ENCODE results near the gene NAA20. TPM values are rescaled to one million over a fixed set of nuclear protein-coding genes. Genes with fewer than 3 reads are reported as not detected.

NAA20 gene
- total and polyA plus RNA-seq, 2 of the 13 experiments (the other 11 are each of a cell fraction or from before 2014, with no cell fraction given) = 81.9 to 82.8 TPM

DNA sequence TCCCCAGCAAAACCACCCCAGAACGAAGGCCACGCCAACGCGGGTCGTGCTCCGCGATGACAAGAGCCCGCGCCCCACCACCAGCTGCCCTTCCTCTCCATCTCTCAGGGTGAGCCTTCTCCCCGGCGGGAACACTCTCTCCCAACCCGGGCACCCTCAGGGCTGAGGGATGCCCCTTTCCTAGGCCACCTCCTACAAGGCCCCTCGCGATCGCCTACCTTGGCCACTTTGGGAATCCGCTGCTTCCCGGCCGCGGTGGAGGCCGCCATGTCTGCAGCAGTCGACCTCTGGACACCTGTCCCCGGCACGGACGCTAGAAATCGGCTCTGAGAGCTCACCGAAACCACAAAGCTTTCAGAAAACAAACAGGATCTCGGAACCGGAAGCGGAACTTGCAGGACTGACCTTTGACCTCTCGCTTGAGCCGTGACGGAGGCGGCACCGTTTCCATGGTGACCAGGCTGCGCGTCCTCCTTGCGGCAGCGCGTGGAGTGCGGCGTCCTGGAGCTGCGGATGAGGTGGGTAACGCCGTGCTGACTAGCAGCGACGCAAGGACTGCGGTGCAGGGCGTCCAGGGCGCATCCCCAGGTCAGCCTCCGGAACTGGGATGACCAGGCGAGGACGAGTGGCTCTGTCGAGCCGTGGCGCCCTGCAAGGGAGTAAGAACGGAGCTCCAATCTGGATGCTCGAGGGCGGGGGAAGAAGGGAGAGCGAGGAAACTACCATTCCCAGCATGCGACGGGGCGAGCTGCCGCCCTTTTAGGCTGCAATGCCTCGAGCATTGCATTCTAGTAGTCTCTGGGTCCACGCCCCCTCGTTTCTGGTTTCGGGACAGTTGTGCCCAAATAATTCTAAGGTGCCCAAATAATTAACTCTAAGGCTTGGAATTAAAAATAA lies 35.2 kb downstream of the NAA20 start, which contains the start of the genes CFAP61 and CRNKL1 (continued):
- TF ChIP-seq, protein P1, sequence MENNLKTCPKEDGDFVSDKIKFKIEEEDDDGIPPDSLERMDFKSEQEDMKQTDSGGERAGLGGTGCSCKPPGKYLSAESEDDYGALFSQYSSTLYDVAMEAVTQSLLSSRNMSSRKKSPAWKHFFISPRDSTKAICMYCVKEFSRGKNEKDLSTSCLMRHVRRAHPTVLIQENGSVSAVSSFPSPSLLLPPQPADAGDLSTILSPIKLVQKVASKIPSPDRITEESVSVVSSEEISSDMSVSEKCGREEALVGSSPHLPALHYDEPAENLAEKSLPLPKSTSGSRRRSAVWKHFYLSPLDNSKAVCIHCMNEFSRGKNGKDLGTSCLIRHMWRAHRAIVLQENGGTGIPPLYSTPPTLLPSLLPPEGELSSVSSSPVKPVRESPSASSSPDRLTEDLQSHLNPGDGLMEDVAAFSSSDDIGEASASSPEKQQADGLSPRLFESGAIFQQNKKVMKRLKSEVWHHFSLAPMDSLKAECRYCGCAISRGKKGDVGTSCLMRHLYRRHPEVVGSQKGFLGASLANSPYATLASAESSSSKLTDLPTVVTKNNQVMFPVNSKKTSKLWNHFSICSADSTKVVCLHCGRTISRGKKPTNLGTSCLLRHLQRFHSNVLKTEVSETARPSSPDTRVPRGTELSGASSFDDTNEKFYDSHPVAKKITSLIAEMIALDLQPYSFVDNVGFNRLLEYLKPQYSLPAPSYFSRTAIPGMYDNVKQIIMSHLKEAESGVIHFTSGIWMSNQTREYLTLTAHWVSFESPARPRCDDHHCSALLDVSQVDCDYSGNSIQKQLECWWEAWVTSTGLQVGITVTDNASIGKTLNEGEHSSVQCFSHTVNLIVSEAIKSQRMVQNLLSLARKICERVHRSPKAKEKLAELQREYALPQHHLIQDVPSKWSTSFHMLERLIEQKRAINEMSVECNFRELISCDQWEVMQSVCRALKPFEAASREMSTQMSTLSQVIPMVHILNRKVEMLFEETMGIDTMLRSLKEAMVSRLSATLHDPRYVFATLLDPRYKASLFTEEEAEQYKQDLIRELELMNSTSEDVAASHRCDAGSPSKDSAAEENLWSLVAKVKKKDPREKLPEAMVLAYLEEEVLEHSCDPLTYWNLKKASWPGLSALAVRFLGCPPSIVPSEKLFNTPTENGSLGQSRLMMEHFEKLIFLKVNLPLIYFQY (CRISPR knock-in tag; IDR thresholded peaks at IDR 0.05; ENCODE audit: borderline replicate concordance) = no peak; the same call in 1 of the 2 replicates
- TF ChIP-seq ZNF235 (CRISPR knock-in tag; IDR thresholded peaks at IDR 0.05; ENCODE audit: borderline replicate concordance) (peak; percentile 58; the same call in 1 of the 2 replicates), E2F1 (CRISPR knock-in tag; IDR thresholded peaks at IDR 0.05) (peak; percentile 93), ZNF552 (CRISPR knock-in tag; IDR thresholded peaks at IDR 0.05; ENCODE audit: borderline replicate concordance) (peak; percentile 66; the same call in 1 of the 2 replicates), SCMH1 (CRISPR knock-in tag; IDR thresholded peaks at IDR 0.05; ENCODE audit: borderline replicate concordance) (no peak), MBNL3 (CRISPR knock-in tag; conservative IDR thresholded peaks at IDR 0.05) (no peak), ZFP36L1 (CRISPR knock-in tag; IDR thresholded peaks at IDR 0.05) (no peak), ZC3H13 (CRISPR knock-in tag; IDR thresholded peaks at IDR 0.05) (peak; percentile 86), ZNF326 (CRISPR knock-in tag; IDR thresholded peaks at IDR 0.05; ENCODE audit: borderline replicate concordance) (no peak), ZNF850 (CRISPR knock-in tag; conservative IDR thresholded peaks at IDR 0.05) (no peak), RFX1 (IDR thresholded peaks at IDR 0.05) (peak; percentile 98)
- TF ChIP-seq, protein P2, sequence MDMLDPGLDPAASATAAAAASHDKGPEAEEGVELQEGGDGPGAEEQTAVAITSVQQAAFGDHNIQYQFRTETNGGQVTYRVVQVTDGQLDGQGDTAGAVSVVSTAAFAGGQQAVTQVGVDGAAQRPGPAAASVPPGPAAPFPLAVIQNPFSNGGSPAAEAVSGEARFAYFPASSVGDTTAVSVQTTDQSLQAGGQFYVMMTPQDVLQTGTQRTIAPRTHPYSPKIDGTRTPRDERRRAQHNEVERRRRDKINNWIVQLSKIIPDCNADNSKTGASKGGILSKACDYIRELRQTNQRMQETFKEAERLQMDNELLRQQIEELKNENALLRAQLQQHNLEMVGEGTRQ (IDR thresholded peaks at IDR 0.05; ENCODE audit: low read depth, low read length) = no peak
- TF ChIP-seq, protein P2 (CRISPR knock-in tag; IDR thresholded peaks at IDR 0.05; ENCODE audit: borderline replicate concordance) = peak; percentile 41; the same call in 1 of the 2 replicates
